ENCODE measurements around the gene OGFOD2.

OGFOD2 gene

GRCh38 chr12:122949816-122950675 is 25.0 kb upstream of the OGFOD2 start:
- no peak overlapping the region for H3K27ac ChIP-seq
- no peak for DNase-seq (ENCODE audit: low read depth, low spot score)

- no peak for DNase-seq (ENCODE audit: low read depth, low spot score)
- peak overlapping the region; percentile 29 for H3K27ac ChIP-seq
Measured at GRCh38 chr12:122951406-122951805, 23.6 kb upstream of the OGFOD2 start.

- no peak overlapping the region for H3K27ac ChIP-seq
Measured at GRCh38 chr12:122951979-122952892, 22.8 kb upstream of the OGFOD2 start.

GRCh38 chr12:122955156-122955555 is 19.9 kb upstream of the OGFOD2 start:
- no peak for DNase-seq (ENCODE audit: low read depth, low spot score)
- H3K27ac ChIP-seq, result no peak overlapping the region

More at GRCh38 chr12:122951979-122952892, 22.8 kb upstream of the OGFOD2 start:
- DNase-seq (ENCODE audit: low read depth, low spot score), result no peak

GRCh38 chr12:122956035-122956434 is 19.0 kb upstream of the OGFOD2 start:
- no peak for DNase-seq (ENCODE audit: low read depth, low spot score)
- H3K27ac ChIP-seq, result no peak overlapping the region

GRCh38 chr12:122958198-122958888 is 16.7 kb upstream of the OGFOD2 start:
- no peak for DNase-seq (ENCODE audit: low read depth, low spot score)
- no peak overlapping the region for H3K27ac ChIP-seq

GRCh38 chr12:122959566-122960192 is 15.4 kb upstream of the OGFOD2 start:
- DNase-seq (ENCODE audit: low read depth, low spot score), result no peak
- no peak overlapping the region for H3K27ac ChIP-seq

- DNase-seq (ENCODE audit: low read depth, low spot score), result no peak
- H3K27ac ChIP-seq, result no peak overlapping the region
Measured at GRCh38 chr12:122960193-122960569, 14.9 kb upstream of the OGFOD2 start.

GRCh38 chr12:122961531-122962329 is 13.3 kb upstream of the OGFOD2 start:
- H3K27ac ChIP-seq, result no peak overlapping the region
- no peak for DNase-seq (ENCODE audit: low read depth, low spot score)

GRCh38 chr12:122963941-122964265 is 11.1 kb upstream of the OGFOD2 start:
- DNase-seq (ENCODE audit: low read depth, low spot score), result no peak
- no peak overlapping the region for H3K27ac ChIP-seq

GRCh38 chr12:122964439-122965257 is 10.4 kb upstream of the OGFOD2 start:
- DNase-seq (ENCODE audit: low read depth, low spot score), result no peak
- no peak overlapping the region for H3K27ac ChIP-seq

GRCh38 chr12:122965321-122965751 is 9.7 kb upstream of the OGFOD2 start:
- no peak for DNase-seq (ENCODE audit: low read depth, low spot score)
- H3K27ac ChIP-seq, result no peak overlapping the region

- H3K27ac ChIP-seq, result no peak within 1 kb of the TSS
- peak; percentile 59 for DNase-seq (ENCODE audit: low read depth, low spot score)
Measured at GRCh38 chr12:122965851-122966742, 8.9 kb upstream of the OGFOD2 start, which contains the start of gene ABCB9. Gene ABCB9, minus strand, starts transcription at chr12:122966463. Its CDS starts 6,228 bp downstream, at chr12:122960235.

GRCh38 chr12:122966743-122967550 is 8.1 kb upstream of the OGFOD2 start:
- no peak overlapping the region for H3K27ac ChIP-seq
- DNase-seq (ENCODE audit: low read depth, low spot score), result no peak

- no peak overlapping the region for H3K27ac ChIP-seq
- no peak for DNase-seq (ENCODE audit: low read depth, low spot score)
Measured at GRCh38 chr12:122968104-122968503, 6.9 kb upstream of the OGFOD2 start.

- H3K27ac ChIP-seq, result no peak overlapping the region
- no peak for DNase-seq (ENCODE audit: low read depth, low spot score)
Measured at GRCh38 chr12:122969676-122970075, 5.4 kb upstream of the OGFOD2 start.
